Upper lobe of left lung (tissue), 6 donors: Measurements from ENCODE around the gene KLF8. TPM values are rescaled to one million over a fixed set of nuclear protein-coding genes. Genes with fewer than 3 reads are reported as not detected.

Experiments
- ATAC-seq, 2 donors: fragments of 200-7000 bp; cut with Tn5 transposase; one replicate each; pipeline ENCODE4 v1.9.1; 2022; ENCODE audit warnings: mild to moderate bottlenecking in 2 of 2, moderate library complexity in 2 of 2; ENCODE audit not compliant: low FRiP score in 2 of 2
- DNase-seq, 2 donors: peaks; one replicate each; pipeline ENCODE4 v3.0.0-alpha.2; 2019 to 2020
- H3K27ac ChIP-seq, 4 donors: fragments of 200-600 bp; sonication (generic); one replicate each; pipeline ENCODE4 v1.5.1; 2016 to 2019
- H3K27me3 ChIP-seq, 4 donors: fragments of 200-600 bp; sonication (generic); one replicate each; pipeline ENCODE4 v1.5.1; 2017 to 2019
- H3K36me3 ChIP-seq, 4 donors: fragments of 200-600 bp; sonication (generic); one replicate each; pipeline ENCODE4 v1.5.1; 2016 to 2019
- H3K4me1 ChIP-seq, 4 donors: fragments of 200-600 bp; sonication (generic); one replicate each; pipeline ENCODE4 v1.5.1; 2018 to 2019
- H3K4me3 ChIP-seq, 4 donors: fragments of 200-600 bp; sonication (generic); one replicate each; pipeline ENCODE4 v1.5.1; 2017 to 2019; ENCODE audit warnings: mild to moderate bottlenecking in 2 of 4, moderate library complexity in 1 of 4
- H3K9me3 ChIP-seq, 4 donors: fragments of 200-600 bp; sonication (generic); one replicate each; pipeline ENCODE4 v1.5.1; 2018 to 2019
- EP300 ChIP-seq, 4 donors: sonication (generic); formaldehyde crosslinking; IDR thresholded peaks; one replicate each; pipeline ENCODE4 v1.5.1; 2017; ENCODE audit warnings: antibody characterized with exemption in 4 of 4, control low read depth in 2 of 4
- total RNA-seq, 6 donors: library from RNA; depleted of rRNA in 4 of 6; stranded (reverse); fragments of >200 nt in 4 of 6; gene quantifications; one replicate each; pipeline versions ENCODE4 v1.1.0 to v1.2.1, GENCODE V29; 2016 to 2021
- TF ChIP-seq, protein P1 (sequence below), 6 experiments: fragments of 450-650 bp in 4 of 6; fragments of 200-600 bp in 2 of 6; sonication (generic) in 2 of 6; IDR thresholded peaks; one replicate each; pipeline ENCODE4 v1.5.1; 2016 to 2019; ENCODE audit warnings: antibody characterized with exemption in 6 of 6
- donor health status: DM: no; HTN: no; CAD: no; lungs with moderate emphysema.
- donor health status: DM: no; HTN: yes; CAD: no; lungs with severe emphysema.

KLF8 gene
- total RNA-seq, 6 donors from 2014 or later = 14.0 to 30.4 (median 16.6) TPM

DNA sequence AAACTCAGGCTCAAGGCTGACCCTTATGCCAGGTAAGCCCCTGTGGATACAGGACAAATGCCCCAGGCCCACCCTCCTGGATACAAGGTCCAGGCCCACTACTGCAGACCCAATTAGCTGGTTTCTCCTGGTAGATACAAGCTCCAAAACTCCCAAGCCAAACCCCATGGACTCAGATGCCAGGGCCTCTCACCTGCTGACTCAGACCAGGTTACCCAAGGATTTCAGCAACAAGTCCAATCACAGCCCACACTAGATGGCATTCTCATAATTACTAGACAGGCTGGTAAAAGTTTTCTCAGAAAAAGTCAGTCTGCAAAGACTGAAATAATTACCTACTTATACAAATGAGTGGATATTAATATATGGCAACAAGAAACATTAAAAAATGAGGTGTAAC, 87.0 kb downstream of the KLF8 start:
- Histone ChIP-seq H3K27ac (no peak overlapping the region), H3K36me3 (no peaks in the 10 kb centered on the region), H3K4me3 (no peak overlapping the region), H3K4me1 (no peaks in the 10 kb centered on the region), H3K27me3 (no peaks in the 10 kb centered on the region), H3K9me3 (peaks cover 0 to 7% (median 0%) of the 10 kb centered on the region in 4 donors)
- TF ChIP-seq EP300 (IDR thresholded peaks at IDR 0.05) = no peak
- TF ChIP-seq, protein P1, sequence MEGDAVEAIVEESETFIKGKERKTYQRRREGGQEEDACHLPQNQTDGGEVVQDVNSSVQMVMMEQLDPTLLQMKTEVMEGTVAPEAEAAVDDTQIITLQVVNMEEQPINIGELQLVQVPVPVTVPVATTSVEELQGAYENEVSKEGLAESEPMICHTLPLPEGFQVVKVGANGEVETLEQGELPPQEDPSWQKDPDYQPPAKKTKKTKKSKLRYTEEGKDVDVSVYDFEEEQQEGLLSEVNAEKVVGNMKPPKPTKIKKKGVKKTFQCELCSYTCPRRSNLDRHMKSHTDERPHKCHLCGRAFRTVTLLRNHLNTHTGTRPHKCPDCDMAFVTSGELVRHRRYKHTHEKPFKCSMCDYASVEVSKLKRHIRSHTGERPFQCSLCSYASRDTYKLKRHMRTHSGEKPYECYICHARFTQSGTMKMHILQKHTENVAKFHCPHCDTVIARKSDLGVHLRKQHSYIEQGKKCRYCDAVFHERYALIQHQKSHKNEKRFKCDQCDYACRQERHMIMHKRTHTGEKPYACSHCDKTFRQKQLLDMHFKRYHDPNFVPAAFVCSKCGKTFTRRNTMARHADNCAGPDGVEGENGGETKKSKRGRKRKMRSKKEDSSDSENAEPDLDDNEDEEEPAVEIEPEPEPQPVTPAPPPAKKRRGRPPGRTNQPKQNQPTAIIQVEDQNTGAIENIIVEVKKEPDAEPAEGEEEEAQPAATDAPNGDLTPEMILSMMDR (IDR thresholded peaks at IDR 0.05) = no peak
- ATAC-seq (no peak), DNase-seq (no peak)
